T-helper 2 cell treated with Interferon-gamma antibody and Interleukin-4, amounts not matched to agents 5 μg/mL and 100 μg/mL, for 36 hours (primary cell): ENCODE results near the gene PRAC2.

ENCODE experiments used
- DNase-seq: peaks from one replicate; pipeline ENCODE4 v3.0.0; 2021; ENCODE audit warnings: low spot score
- H3K27ac Mint-ChIP-seq: one replicate; pipeline ENCODE4 v1.8.0; 2021; ENCODE audit warnings: mild to moderate bottlenecking, mixed read lengths
- H3K27me3 Mint-ChIP-seq: one replicate; pipeline ENCODE4 v1.8.0; 2021; ENCODE audit warnings: low read depth, mixed read lengths
- H3K36me3 Mint-ChIP-seq: one replicate; pipeline ENCODE4 v1.8.0; 2021; ENCODE audit warnings: low read depth, mixed read lengths
- H3K4me1 Mint-ChIP-seq: one replicate; pipeline ENCODE4 v1.8.0; 2021; ENCODE audit warnings: low read depth, mixed read lengths
- H3K4me3 Mint-ChIP-seq: one replicate; pipeline ENCODE4 v1.8.0; 2022; ENCODE audit warnings: mild to moderate bottlenecking, moderate library complexity, mixed read lengths
- H3K9me3 Mint-ChIP-seq: one replicate; pipeline ENCODE4 v1.8.0; 2021; ENCODE audit warnings: mixed read lengths

The PRAC2 gene

GRCh38 chr17:48773245-48773644 is 50.3 kb downstream of the PRAC2 start:
- no peaks in the 10 kb centered on the region for H3K4me1 Mint-ChIP-seq
- H3K36me3 Mint-ChIP-seq = no peaks in the 10 kb centered on the region
- H3K9me3 Mint-ChIP-seq = no peaks in the 10 kb centered on the region
- no peak overlapping the region for H3K27ac Mint-ChIP-seq
- no peak overlapping the region for H3K4me3 Mint-ChIP-seq
- H3K27me3 Mint-ChIP-seq = peaks cover 29% of the 10 kb centered on the region
- no peak for DNase-seq
